HUDEP-2 (cell line): Measurements from ENCODE around the gene ACSF2.

ENCODE experiments used
- DNase-seq, 76 experiments: peaks; one replicate each; lab custom pipeline; 2025; ENCODE audit not compliant: unreplicated experiment in 76 of 76; lab: John Stamatoyannopoulos, UW

The ACSF2 gene

GRCh38 chr17:50432125-50432762 lies 6.2 kb downstream of the ACSF2 start:
- DNase-seq, result no peak

- no peak for DNase-seq
These were observed 11.4 kb downstream of the ACSF2 start for GRCh38 chr17:50437409-50437808.

DNA sequence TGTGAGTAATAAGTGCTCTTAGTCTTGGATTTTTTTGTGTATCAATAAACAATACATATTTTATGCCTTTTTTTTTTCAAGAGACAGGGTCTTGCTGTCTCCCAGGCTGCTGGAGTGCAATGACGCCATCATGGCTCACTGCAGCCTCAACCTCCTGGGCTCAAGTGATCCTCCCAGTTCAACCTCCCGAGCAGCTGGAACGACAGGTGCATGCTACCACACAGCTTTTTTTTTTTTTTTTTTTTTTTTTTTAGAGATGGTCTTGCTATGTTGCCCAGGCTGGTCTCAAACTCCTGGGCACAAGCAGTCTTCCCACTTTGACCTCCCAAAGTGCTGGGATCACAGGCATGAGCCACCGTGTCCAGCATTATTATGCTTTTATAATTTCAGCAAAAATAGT lies 13.0 kb downstream of the ACSF2 start:
- no peak for DNase-seq

DNA sequence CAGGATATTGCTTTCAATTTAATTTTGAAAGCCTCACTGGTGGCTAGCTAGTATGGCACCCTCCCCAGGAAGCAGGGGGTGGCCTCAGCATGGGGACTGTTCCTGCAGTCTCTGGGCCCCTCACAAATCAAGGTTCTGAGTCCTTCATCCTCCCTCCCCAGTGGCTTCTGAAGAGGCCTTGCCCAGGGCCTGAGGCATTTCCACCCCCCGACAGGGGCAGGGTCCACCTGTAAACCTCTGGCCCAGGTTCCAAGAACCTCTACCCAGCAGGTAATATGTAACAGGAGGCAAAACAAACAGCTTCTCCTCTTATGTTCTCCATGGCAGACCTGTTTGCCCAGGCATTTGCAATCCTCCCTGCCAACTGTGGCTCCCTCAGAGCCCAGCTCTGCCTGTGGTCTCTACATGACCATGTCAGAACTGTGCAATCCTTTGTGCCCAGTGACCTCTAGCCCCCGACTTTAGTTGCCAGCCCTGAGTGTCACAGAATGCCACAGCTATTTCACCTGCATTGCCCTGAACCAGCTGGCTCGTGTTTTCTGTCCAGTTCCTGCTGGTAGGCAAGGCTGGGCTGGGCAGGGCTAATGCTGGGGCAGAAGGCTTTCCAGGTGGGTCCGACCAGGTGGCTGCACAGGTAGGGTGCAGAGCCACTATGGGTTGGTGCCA lies 14.3 kb downstream of the ACSF2 start:
- no peak for DNase-seq

GRCh38 chr17:50440838-50441829 lies 15.1 kb downstream of the ACSF2 start:
- no peak for DNase-seq

DNA sequence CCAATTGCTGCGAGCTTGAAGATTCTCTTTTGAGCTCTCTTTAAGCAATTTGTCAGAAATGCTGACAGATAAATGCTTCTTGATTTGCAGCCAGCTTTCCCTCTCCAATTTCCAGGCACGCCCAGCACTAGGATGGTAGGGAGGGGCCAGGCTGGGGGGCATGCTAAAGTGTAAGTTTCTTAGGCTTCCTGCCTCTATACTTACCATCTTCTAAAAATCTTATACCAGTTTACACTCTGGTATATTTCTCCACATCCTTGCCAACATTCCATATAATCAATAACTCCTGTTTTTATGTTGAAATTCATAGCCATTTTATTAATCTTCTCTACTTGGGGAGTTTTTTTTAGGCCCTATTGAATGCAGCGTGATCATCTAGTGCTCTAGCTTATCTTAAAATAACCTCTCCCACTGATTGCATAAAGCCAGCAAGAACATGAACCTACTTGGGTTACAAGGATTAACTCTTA lies 17.5 kb downstream of the ACSF2 start:
- DNase-seq, result no peak

DNA sequence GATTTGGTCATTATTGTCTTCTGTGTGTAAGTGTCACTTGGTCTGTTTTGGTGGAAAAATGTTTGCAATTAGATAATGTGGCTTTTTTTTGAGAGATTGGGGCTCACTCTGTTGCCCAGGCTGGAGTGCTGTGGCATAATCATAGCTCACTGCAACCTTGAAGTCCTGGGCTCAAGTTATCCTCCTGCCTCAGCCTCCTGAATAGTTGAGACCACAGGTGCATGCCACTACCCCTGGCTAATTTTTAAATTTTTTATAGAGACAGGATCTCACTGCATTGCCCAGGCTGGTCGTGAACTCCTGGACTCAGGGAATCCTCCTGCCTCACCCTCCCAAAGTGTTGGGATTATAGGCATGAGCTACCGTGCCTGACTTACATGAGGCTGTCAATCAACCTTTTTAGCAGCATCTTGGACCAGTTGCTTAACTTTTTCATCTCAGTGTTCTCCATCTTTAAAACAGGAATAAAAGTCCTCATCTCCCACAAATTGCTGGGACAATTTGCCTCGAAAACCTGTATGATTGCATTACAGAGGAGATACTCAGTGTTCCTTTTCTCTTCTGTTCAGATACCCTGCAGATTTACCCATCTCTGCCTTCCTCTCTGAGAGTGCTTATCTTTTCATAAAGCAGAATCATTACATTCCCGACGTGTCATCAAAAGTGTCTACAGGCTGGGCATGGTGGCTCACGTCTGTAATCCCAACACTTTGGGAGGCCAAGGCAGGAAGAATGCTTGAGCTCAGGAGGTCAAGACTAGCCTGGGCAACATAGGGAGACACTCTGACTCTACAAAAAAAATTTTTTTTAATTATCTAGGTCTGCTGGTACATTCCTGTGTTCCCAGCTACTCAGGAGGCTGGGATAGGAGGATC lies 19.1 kb downstream of the ACSF2 start:
- DNase-seq, result no peak

GRCh38 chr17:50445730-50446325 lies 19.8 kb downstream of the ACSF2 start:
- DNase-seq, result no peak

- DNase-seq, result no peak
These were observed 22.0 kb downstream of the ACSF2 start for GRCh38 chr17:50447870-50448595.

GRCh38 chr17:50448643-50449042 lies 22.6 kb downstream of the ACSF2 start:
- DNase-seq, result peak in 8 of 76 experiments; percentile 3 to 41 (median 18)

GRCh38 chr17:50451943-50452629 lies 26.1 kb downstream of the ACSF2 start:
- DNase-seq, result no peak

DNA sequence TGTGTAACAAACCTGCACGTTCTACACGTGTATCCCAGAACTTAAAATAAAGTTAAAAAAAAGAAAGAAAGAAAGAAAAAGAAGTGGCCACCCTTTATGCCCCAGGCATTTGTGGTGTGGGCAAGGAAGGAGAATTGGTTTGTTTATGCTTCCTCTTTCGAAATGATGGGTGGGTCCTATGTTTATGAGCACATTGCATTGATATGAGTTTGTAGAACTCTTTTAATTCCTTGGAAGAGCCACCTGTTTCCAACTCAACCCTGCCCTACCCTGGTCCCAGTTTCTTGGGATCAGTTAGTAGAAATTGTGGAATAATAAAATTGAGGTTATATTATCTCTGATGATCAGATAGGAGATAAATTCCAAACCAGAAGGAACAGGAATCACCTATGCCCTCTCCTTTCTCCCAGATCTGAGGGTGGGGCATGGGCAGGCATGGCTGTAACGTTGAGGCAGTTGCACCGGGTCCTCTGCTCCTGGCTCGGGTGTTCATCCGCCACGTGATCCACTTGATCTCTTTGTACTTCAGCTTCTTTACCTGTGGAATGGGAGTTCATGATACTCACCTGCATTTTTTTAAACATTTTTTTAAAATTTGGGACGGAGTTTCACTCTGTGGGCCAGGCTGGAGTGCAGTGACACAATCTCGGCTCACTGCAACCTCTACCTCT lies 26.7 kb downstream of the ACSF2 start:
- no peak for DNase-seq

GRCh38 chr17:50453901-50454300 lies 27.9 kb downstream of the ACSF2 start:
- no peak for DNase-seq

GRCh38 chr17:50457621-50458020 lies 31.6 kb downstream of the ACSF2 start:
- DNase-seq, result no peak

DNA sequence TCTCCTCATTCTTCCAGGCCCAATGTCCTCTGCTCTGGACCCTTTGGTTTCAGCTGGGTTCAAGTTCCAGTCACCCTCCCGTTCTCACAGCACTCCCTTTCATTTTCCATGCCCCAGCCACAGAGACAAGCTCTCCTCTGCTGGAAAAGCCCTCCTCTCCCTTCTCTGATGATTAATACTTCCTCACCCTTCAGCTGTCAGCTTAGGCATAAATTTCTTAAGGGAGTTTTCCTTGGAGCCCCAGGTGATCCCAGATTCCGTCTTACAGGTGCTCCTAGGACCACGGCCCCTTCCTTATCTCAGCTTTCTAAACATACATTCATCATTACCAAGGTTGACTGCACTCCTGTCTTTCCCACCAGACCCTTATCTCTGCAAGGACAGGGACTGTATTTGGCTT lies 32.3 kb downstream of the ACSF2 start:
- DNase-seq, result no peak

DNA sequence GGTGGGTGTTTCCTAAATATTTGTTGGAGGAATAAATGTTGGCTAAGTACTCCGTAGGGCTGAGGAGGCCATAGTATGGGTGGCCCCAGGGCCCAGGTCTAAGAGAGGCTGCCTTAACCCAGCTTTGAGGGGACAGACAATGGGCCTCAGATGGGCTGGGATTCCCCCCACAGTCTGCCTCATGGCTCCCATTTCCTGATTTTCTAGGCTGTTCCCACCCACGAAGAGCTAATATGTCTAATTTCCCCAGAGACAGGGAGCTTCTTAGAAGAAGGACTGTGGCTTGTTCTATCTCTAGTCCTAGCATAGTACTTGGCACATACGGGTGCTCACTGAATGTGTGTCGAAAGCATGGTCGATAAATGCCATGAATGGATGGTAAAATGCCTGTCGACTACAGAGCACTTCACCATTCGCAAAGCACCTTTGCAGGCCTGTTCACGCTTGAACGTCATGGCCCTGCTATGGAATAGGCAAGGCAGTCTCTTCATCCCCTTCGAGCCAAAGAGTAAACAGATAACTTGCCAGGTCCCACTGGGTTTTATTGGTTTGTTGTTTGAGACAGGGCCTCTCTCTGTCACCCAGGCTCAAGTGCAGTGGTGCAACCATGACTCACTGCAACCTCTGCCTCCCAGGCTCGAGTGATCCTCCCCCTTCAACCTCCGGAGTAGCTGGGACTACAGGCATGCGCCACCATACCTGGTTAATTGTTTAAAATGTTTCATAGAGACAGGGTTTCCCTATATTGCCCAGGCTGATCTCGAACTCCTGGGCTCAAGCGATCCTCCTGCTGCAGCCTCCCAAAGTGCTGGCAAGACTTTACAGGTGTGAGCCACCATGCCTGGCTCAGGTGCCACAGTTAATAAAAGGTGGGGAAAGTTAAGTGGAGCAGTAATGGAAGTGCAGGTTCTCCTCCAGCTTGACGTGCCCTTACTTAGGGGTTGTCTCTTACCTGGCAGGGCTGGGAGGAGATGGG lies 33.0 kb downstream of the ACSF2 start:
- no peak for DNase-seq

DNA sequence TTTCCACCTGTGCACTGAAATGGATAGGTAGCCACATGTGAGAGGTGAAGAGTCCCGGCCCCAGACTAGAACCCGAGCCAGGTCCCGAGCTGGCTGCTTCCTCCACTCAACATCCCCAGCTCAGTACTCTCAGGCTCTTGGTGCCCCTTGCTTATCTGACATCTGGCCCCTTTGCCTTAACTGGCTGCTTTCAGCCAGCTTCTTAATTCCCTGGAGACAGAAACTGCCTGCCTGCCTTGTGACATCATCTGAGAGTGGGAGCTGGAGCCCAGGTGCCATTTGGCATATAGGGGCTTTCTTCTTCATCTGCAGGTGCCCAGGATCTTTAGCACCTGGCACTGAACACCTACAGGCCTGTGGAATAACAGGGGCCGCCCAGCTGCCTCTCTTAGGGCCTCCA lies 33.7 kb downstream of the ACSF2 start:
- DNase-seq, result no peak
